ENCODE measurements around the gene HAUS7.

Gene HAUS7

DNA sequence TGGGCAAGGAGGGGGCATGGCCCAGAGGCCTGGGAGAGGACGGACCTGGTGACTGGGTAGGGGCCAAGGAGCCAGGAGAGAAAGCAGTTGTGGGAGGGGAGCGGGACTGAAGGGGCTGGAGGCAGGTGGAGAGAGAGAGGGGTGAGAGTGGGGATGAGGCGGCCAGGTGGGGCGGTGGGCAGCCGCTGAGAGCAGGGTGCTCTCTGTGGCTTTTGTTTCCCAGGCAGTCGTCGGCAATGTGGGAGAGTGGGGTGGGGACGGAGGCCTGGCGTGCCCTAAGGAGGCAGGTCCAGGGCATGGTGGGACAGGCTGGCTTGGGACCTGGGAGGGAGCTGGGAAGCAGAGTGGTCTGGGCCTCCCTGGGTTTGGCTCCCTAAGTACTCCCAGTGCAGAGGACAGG is 43.9 kb upstream of the HAUS7 start:
- TF ChIP-seq, protein P1, sequence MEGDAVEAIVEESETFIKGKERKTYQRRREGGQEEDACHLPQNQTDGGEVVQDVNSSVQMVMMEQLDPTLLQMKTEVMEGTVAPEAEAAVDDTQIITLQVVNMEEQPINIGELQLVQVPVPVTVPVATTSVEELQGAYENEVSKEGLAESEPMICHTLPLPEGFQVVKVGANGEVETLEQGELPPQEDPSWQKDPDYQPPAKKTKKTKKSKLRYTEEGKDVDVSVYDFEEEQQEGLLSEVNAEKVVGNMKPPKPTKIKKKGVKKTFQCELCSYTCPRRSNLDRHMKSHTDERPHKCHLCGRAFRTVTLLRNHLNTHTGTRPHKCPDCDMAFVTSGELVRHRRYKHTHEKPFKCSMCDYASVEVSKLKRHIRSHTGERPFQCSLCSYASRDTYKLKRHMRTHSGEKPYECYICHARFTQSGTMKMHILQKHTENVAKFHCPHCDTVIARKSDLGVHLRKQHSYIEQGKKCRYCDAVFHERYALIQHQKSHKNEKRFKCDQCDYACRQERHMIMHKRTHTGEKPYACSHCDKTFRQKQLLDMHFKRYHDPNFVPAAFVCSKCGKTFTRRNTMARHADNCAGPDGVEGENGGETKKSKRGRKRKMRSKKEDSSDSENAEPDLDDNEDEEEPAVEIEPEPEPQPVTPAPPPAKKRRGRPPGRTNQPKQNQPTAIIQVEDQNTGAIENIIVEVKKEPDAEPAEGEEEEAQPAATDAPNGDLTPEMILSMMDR (IDR thresholded peaks at IDR 0.05; ENCODE audit: low read depth, low read length) = no peak
- in situ Hi-C loops (cut with HindIII; ENCODE audit: low sequenced_read_pairs) = no loop called here
- H3K4me3 ChIP-seq (ENCODE audit: low read depth, low read length) = no peak overlapping the region
- no peak for DNase-seq (ENCODE audit: low read depth, low spot score)

DNA sequence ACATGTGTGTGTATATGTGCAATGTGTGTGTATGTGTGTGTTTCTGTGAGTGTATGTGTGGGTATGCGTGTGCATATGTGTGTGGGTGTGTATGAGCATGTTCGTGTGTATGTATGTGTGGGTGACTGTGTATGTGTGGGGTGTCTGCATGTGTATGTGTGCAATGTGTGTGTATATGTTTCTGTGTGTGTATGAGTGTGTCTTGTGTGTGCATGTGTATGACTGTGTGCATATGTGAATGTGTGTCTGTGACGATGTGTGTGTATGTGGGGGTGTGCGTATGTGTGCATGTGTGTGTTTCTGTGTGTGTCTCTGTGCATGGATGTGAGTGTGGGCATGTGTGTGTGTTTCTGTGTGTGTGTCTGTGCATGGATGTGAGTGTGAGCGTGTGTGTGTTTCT is 42.9 kb upstream of the HAUS7 start:
- TF ChIP-seq, protein P1 (IDR thresholded peaks at IDR 0.05; ENCODE audit: low read depth, low read length) = no peak
- in situ Hi-C loops (cut with HindIII; ENCODE audit: low sequenced_read_pairs) = no loop called here
- no peak for DNase-seq (ENCODE audit: low read depth, low spot score)

DNA sequence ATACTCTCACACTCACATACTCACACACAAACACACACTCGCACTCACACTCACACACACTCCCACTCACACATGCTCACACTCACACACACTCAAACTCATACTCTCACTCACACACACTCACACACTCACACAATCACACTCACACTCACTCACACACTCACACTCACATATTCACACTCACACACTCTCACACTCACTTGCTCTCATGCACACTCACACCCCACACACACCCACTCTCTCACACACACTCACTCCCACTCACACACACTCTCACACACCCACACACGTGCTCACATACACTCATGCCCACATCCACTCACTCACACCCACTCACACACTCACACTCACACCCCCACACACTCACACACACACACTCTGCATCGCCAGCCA is 42.1 kb upstream of the HAUS7 start:
- H3K4me3 ChIP-seq (ENCODE audit: low read depth, low read length) = no peak overlapping the region
- in situ Hi-C loops (cut with HindIII; ENCODE audit: low sequenced_read_pairs) = no loop called here
- DNase-seq (ENCODE audit: low read depth, low spot score) = no peak
- TF ChIP-seq, protein P1 (IDR thresholded peaks at IDR 0.05; ENCODE audit: low read depth, low read length) = no peak

More for the DNA sequence above, 42.9 kb upstream of the HAUS7 start:
- no peak overlapping the region for H3K4me3 ChIP-seq (ENCODE audit: low read depth, low read length)

DNA sequence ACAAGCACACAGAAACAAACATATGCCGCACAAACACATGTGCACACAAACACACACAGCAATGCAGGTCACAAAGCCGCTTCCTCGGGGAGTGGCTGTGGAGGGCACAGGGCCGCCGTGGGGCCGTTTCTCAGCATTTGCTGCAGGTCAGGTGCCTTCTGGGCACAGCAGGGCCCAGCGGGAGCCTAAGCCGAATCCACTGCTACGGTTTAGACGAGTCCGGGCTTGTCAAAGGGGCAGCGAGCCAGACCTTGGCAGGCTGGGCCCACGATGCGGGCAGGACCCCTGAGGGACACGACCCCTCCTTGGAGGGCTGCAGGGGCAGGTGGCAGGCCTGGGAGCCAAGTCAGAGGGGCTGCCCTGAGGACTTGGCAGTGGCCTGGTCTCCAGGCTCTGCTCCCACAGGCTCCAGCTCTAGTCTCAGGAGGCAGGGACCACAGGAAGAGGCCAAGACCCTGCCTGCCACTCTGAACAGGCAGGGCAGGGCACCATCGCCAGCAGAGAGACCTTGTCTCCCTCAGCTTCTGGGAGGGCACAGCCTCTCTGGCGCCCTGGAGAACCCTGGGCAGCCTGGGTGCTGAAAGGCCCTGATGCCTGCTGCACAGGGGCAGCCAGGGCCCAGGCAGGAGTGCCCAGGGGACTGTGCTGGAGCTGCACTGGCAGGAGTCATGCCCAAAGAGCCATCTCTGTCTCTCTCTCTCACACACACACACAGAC is 41.6 kb upstream of the HAUS7 start:
- no peak overlapping the region for H3K4me3 ChIP-seq (ENCODE audit: low read depth, low read length)
- in situ Hi-C loops (cut with HindIII; ENCODE audit: low sequenced_read_pairs) = no loop called here
- TF ChIP-seq, protein P1 (IDR thresholded peaks at IDR 0.05; ENCODE audit: low read depth, low read length) = no peak
- no peak for DNase-seq (ENCODE audit: low read depth, low spot score)

DNA sequence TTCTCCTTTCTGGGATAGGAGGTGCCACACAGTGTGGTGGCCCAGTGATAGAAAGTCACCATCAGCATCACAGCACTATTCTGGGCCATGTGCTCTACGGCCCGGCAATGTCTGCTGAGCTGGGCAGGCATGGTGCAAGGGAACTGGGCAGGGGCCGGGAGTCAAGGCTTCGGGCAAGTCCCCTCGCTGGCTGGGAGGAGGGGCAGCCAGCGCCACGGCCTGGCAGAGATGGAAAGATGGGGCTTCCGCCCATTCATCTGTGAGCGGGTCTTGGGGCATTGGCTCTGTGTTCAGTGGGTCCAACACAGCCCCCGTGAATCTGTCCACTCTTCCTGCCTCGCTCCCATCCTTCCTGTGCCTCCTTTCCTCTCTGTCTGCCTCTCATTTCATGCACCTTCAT is 40.0 kb upstream of the HAUS7 start:
- in situ Hi-C loops (cut with HindIII; ENCODE audit: low sequenced_read_pairs) = no loop called here
- H3K4me3 ChIP-seq (ENCODE audit: low read depth, low read length) = no peak overlapping the region
- no peak for DNase-seq (ENCODE audit: low read depth, low spot score)
- TF ChIP-seq, protein P1 (IDR thresholded peaks at IDR 0.05; ENCODE audit: low read depth, low read length) = no peak

DNA sequence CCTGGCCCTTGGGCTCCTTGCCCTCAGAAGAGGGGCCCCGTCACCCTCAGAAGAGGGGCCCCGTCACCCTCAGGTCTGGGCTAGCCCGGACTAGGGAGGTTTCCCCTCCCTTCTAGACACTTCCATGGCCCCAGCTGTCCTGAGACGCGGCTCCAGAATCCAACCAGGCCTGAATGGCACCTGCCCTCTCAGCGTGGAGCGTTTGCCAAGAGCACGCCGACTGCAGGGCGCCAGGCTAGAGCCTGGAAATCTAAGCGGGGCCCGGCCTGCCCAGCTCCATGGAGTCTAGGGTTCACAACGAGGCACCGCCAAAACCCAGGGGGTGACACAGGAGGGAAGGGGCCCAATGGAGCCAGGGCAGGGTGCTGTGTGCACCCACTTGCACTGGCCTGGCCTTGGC is 39.2 kb upstream of the HAUS7 start:
- no peak for DNase-seq (ENCODE audit: low read depth, low spot score)
- in situ Hi-C loops (cut with HindIII; ENCODE audit: low sequenced_read_pairs) = no loop called here
- no peak overlapping the region for H3K4me3 ChIP-seq (ENCODE audit: low read depth, low read length)
- TF ChIP-seq, protein P1 (IDR thresholded peaks at IDR 0.05; ENCODE audit: low read depth, low read length) = no peak
